B cell (primary cell): ENCODE data around the gene HGS. TPM values are rescaled to one million over a fixed set of nuclear protein-coding genes. Genes with fewer than 3 reads are reported as not detected.

Experiments
- ATAC-seq: fragments of 200-7000 bp; cut with Tn5 transposase; one replicate; pipeline ENCODE4 v1.10.0; 2021; ENCODE audit warnings: low read depth, mild to moderate bottlenecking, moderate number of reproducible peaks, moderate library complexity
- CTCF ChIA-PET: fragments of 350-600 bp; sonication (Branson Sonifier 250); formaldehyde crosslinking; loops from one replicate; lab custom pipeline; 2021; ENCODE audit warnings: antibody characterized with exemption, inconsistent platforms; lab: Charles Lee
- POLR2A ChIA-PET: fragments of 350-600 bp; sonication (Branson Sonifier 250); formaldehyde crosslinking; loops from one replicate; lab custom pipeline; 2021; ENCODE audit warnings: antibody characterized with exemption; lab: Charles Lee
- DNase-seq: peaks from one replicate; pipeline ENCODE4 v3.0.0; 2013
- H2AFZ ChIP-seq: 2 replicates; pipeline ENCODE4 v1.6.1; 2012; ENCODE audit warnings: mild to moderate bottlenecking, low read depth, low read length; ENCODE audit not compliant: insufficient read depth, poor library complexity, severe bottlenecking
- H3K27ac ChIP-seq, 2 donors: 1 replicate in 1 of 2; 2 replicates in 1 of 2; pipeline ENCODE4 v1.5.1; 2012 to 2013; ENCODE audit warnings: low read length in 2 of 2, mild to moderate bottlenecking in 2 of 2, moderate library complexity in 1 of 2
- H3K27me3 ChIP-seq, 4 experiments: fragments of 200-600 bp in 1 of 4; sonication (generic) in 1 of 4; replicated peaks in 1 of 4; 1 replicate in 2 of 4; 2 replicates in 2 of 4; pipeline versions ENCODE4 v1.6.1 to v1.7.0; 2013 to 2016; ENCODE audit warnings: low read length in 3 of 4, mild to moderate bottlenecking in 2 of 4, mixed read lengths in 1 of 4, moderate library complexity in 1 of 4; ENCODE audit not compliant: insufficient read depth in 4 of 4, control insufficient read depth in 3 of 4; ENCODE audit errors: control extremely low read depth in 1 of 4
- H3K36me3 ChIP-seq, 2 experiments: replicated peaks in 1 of 2; 1 replicate in 1 of 2; 2 replicates in 1 of 2; pipeline versions ENCODE4 v1.6.1 to v1.7.1; 2013; ENCODE audit warnings: low read length in 1 of 2; ENCODE audit not compliant: insufficient read depth in 2 of 2, control insufficient read depth in 1 of 2; ENCODE audit errors: control extremely low read depth in 1 of 2, extremely low read depth in 1 of 2
- H3K4me1 ChIP-seq, 2 donors: fragments of 200-600 bp in 1 of 2; sonication (generic) in 1 of 2; 1 replicate in 1 of 2; 2 replicates in 1 of 2; pipeline versions ENCODE4 v1.5.1 to v1.6.1; 2013 to 2017; ENCODE audit warnings: low read length in 2 of 2; ENCODE audit not compliant: control insufficient read depth in 2 of 2, insufficient read depth in 2 of 2
- H3K4me2 ChIP-seq: replicated peaks from 2 replicates; pipeline ENCODE3; 2012; ENCODE audit warnings: mild to moderate bottlenecking, low read depth, low read length; ENCODE audit not compliant: poor library complexity, severe bottlenecking
- H3K4me3 ChIP-seq, 5 experiments: fragments of 200-600 bp in 1 of 5; sonication (generic) in 1 of 5; 1 replicate in 3 of 5; 2 replicates in 2 of 5; pipeline versions ENCODE4 v1.5.1 to v1.7.0; 2011 to 2016; ENCODE audit warnings: low read length in 4 of 5, mild to moderate bottlenecking in 4 of 5, low read depth in 2 of 5, control low read depth in 1 of 5, moderate library complexity in 1 of 5; ENCODE audit not compliant: insufficient read depth in 1 of 5; ENCODE audit errors: control extremely low read depth in 1 of 5, extremely low read depth in 1 of 5
- H3K79me2 ChIP-seq: fragments of 200-600 bp; sonication (generic); one replicate; pipeline ENCODE4 v1.6.0; 2016; ENCODE audit warnings: low read length; ENCODE audit not compliant: control insufficient read depth, insufficient read depth
- H3K9ac ChIP-seq: fragments of 200-600 bp; sonication (generic); 2 replicates; pipeline ENCODE4 v1.6.1; 2017; ENCODE audit warnings: mild to moderate bottlenecking, low read length, moderate library complexity
- H3K9me3 ChIP-seq, 3 donors: one replicate each; pipeline versions ENCODE4 v1.6.1 to v1.7.1; 2013; ENCODE audit warnings: low read length in 2 of 3; ENCODE audit not compliant: control insufficient read depth in 2 of 3, insufficient read depth in 1 of 3; ENCODE audit errors: control extremely low read depth in 1 of 3
- H4K20me1 ChIP-seq: 2 replicates; pipeline ENCODE4 v1.6.0; 2012; ENCODE audit warnings: mild to moderate bottlenecking, low read length; ENCODE audit not compliant: insufficient read depth, control insufficient read depth, poor library complexity, severe bottlenecking
- H3K27ac Mint-ChIP-seq: one replicate; pipeline ENCODE4 v1.8.0; 2021; ENCODE audit warnings: mixed read lengths
- H3K27me3 Mint-ChIP-seq: one replicate; pipeline ENCODE4 v1.8.0; 2021; ENCODE audit warnings: mixed read lengths
- H3K4me1 Mint-ChIP-seq: one replicate; pipeline ENCODE4 v1.8.0; 2021; ENCODE audit warnings: mixed read lengths
- H3K4me3 Mint-ChIP-seq: one replicate; pipeline ENCODE4 v1.8.0; 2021; ENCODE audit warnings: mixed read lengths
- H3K9me3 Mint-ChIP-seq: one replicate; pipeline ENCODE4 v1.8.0; 2022; ENCODE audit warnings: mixed read lengths; ENCODE audit not compliant: insufficient read depth
- CTCF ChIP-seq: fragments of 200-600 bp; IDR thresholded peaks from one replicate; pipeline ENCODE4 v1.8.0; 2022; ENCODE audit warnings: antibody characterized with exemption, mild to moderate bottlenecking
- EZH2 ChIP-seq: IDR thresholded peaks from 2 replicates; pipeline ENCODE4 v1.6.1; 2012; ENCODE audit warnings: borderline replicate concordance, low read depth, mild to moderate bottlenecking, moderate library complexity, low read length; ENCODE audit not compliant: insufficient read depth, poor library complexity, severe bottlenecking
- WGBS: methylation state at CpG from one replicate; pipeline ENCODE4 v1.1.5; 2013; ENCODE audit warnings: missing lambda C conversion rate; ENCODE audit not compliant: insufficient coverage; 5-methylcytosine and 5-hydroxymethylcytosine counted together
- intact Hi-C: fragments of 100-400 bp; cut with micrococcal nuclease; formaldehyde crosslinking; loops from one replicate; pipeline ENCODE4 v1.10.0; 2022
- polyA plus RNA-seq: library from polyadenylated mRNA; depleted of rRNA; stranded (reverse); fragments of >200 nt; gene quantifications from 2 replicates; pipeline ENCODE4 v1.2.3, GENCODE V29; 2012
- total RNA-seq, 2 donors: library from RNA; stranded (reverse); fragments of 120-200 nt in 1 of 2; gene quantifications; 1 replicate in 1 of 2; 2 replicates in 1 of 2; pipeline versions ENCODE4 v1.2.3 to v1.2.4, GENCODE V29; 2013 to 2022

Gene HGS
- total and polyA plus RNA-seq, 2 donors (not counting 1 experiment from before 2014, with no cell fraction given), result 184 to 220 TPM

GRCh38 chr17:81666342-81667191 lies 17.2 kb upstream of the HGS start, which contains the start of the genes CCDC137 and OXLD1:
Gene CCDC137, plus strand, starts transcription at chr17:81666737. Its CDS starts 30 bp downstream, at chr17:81666767.
Gene OXLD1, minus strand, starts transcription at chr17:81666605. Its CDS starts 28 bp downstream, at chr17:81666577.
- ChIA-PET CTCF (interaction anchor here (1.8 kb wide), 1 partner anchor 17 kb away, joined by 5 read pairs; the partner anchor contains the start of genes ARL16 and HGS), POLR2A (interaction anchor here (0.5 to 0.7 kb wide), 2 partner anchors 17 to 628 kb away, joined by 3 read pairs; partner anchors contain the start of genes ARL16 and HGS)
- Mint-ChIP-seq H3K4me3 (peak within 1 kb of the TSS; percentile 91), H3K27ac (peak within 1 kb of the TSS; percentile 96), H3K9me3 (no peaks in the 10 kb centered on the region), H3K27me3 (no peaks in the 10 kb centered on the region), H3K4me1 (peaks cover 23% of the 10 kb centered on the region)
- H2AFZ ChIP-seq, result peak within 1 kb of the TSS; percentile 89
- under 1% methylated on average over 96 of the region's 96 CpGs for WGBS
- H3K4me1 ChIP-seq, result peaks cover 19 to 25% of the 10 kb centered on the region in 2 donors
- H4K20me1 ChIP-seq, result peaks cover 8% of the 10 kb centered on the region
- peak; percentile 97 for ATAC-seq
- H3K9me3 ChIP-seq, result no peaks in the 10 kb centered on the region
- TF ChIP-seq EZH2 (no peak), CTCF (no peak)
- peaks cover 0 to 25% of the 10 kb centered on the region in 2 experiments for H3K36me3 ChIP-seq
- peak; percentile 94 for DNase-seq
- peak within 1 kb of the TSS; percentile 93 for H3K4me2 ChIP-seq
- intact Hi-C loops, result loop anchor here (1.0 to 2.0 kb wide), 5 partner anchors 17 to 427 kb away; partner anchors contain the start of genes ARL16, FAAP100, MRPL12 and NDUFAF8
- peak within 1 kb of the TSS; percentile 69 to 80 for H3K27ac ChIP-seq
- peak within 1 kb of the TSS; percentile 77 to 98 (median 93) for H3K4me3 ChIP-seq
- H3K27me3 ChIP-seq, result no peaks in the 10 kb centered on the region
- H3K9ac ChIP-seq, result peak within 1 kb of the TSS; percentile 88
- H3K79me2 ChIP-seq, result peaks cover 54% of the 10 kb centered on the region
